Measurements from ENCODE around the gene CYP11A1.

CYP11A1 gene

GRCh38 chr15:74347757-74348250 lies 19.6 kb downstream of the CYP11A1 start:
- DNase-seq (ENCODE audit: low read depth), result no peak

GRCh38 chr15:74345051-74345450 lies 22.4 kb downstream of the CYP11A1 start:
- no peak for DNase-seq (ENCODE audit: low read depth)

GRCh38 chr15:74343797-74344127 lies 23.7 kb downstream of the CYP11A1 start:
- no peak for DNase-seq (ENCODE audit: low read depth)

DNA sequence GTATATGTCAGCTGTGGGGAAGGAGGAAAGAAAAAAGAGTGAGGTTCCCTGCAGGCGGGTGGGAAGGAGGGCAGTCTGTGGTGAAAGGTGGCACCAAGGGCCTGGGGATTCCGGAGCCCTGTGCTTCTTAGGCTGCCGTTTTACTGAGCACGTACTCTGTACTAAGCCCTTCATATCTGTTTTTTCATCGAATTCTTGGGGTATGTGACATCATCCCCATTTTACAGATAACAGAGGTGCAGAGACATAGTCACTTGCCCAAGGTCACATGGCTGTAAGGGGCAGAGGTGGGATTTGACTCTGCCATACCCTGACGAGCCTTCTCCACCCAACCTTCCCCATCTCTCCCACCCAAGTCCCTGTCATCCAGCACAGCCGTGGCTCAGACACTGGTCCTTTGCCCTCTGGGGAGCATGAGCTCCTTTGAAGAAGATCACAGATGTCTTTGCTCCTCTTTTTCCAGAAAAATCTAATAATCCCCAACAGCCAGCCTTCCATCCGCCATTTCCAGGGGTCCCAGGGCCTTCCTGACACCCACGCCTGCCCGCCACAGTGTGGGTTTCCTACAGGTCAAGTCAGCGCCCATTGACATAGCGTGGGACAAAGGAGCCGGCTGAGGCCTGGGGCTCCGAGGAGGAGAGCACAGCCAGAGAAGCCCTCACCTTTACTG lies 24.2 kb downstream of the CYP11A1 start:
- no peak for DNase-seq (ENCODE audit: low read depth)

GRCh38 chr15:74340150-74340549 lies 27.3 kb downstream of the CYP11A1 start:
- no peak for DNase-seq (ENCODE audit: low read depth)

GRCh38 chr15:74339371-74339770 lies 28.1 kb downstream of the CYP11A1 start:
- no peak for DNase-seq (ENCODE audit: low read depth)

GRCh38 chr15:74338676-74339075 lies 28.8 kb downstream of the CYP11A1 start:
- DNase-seq (ENCODE audit: low read depth), result no peak

DNA sequence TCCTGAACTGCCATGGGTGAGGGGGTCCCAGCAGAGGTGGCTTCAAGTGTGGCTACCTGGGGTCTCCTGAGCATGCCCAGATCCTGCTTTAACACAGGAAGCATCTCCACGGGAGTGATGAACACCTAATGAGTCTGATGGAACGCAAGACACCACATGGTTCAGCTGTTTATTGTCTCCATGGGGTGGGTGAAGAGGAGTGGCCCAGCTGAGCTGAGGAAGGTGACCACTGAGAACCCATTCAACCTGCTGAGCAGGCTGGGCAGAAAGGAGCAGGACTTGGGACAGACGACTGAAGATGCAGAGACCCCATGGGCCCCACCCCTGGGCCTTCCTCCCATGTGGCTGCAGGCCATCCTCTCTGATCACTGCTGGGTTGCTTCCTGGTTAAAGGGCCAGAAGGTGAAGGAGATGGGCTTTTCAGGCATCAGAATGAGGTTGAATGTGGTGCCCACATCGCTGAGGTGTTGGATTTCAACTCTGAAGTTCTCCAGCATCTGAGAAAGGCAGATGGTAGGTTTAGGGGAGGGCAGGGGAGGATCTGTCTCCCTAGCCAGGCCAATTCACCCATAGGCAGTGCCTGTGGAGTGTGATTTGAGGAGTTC lies 29.7 kb downstream of the CYP11A1 start:
- DNase-seq (ENCODE audit: low read depth), result no peak

GRCh38 chr15:74337146-74337545 lies 30.3 kb downstream of the CYP11A1 start:
- DNase-seq (ENCODE audit: low read depth), result no peak

GRCh38 chr15:74336061-74337005 lies 31.1 kb downstream of the CYP11A1 start:
- DNase-seq (ENCODE audit: low read depth), result no peak

DNA sequence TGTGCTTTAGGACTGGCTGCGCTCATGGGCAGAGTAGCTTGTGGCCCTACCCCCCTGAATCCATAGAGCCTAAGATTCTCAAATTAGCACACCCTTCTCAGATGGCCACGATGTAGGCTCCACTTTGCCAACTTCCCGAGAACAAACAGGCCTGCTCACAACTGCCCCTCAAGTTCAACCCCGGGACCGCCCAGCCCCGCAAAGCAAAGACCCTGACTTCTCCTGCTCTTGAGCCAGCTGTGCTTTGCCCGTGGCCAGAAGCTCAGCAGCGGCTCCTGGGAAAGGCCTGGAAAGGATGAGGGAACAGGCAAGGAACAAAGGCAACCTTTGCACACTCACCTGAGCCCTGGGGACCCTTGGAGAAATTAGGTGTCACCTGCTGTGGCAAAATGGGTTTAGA lies 32.0 kb downstream of the CYP11A1 start:
- DNase-seq (ENCODE audit: low read depth), result no peak

- no peak for DNase-seq (ENCODE audit: low read depth)
Measured at GRCh38 chr15:74334127-74334526, 33.3 kb downstream of the CYP11A1 start.

DNA sequence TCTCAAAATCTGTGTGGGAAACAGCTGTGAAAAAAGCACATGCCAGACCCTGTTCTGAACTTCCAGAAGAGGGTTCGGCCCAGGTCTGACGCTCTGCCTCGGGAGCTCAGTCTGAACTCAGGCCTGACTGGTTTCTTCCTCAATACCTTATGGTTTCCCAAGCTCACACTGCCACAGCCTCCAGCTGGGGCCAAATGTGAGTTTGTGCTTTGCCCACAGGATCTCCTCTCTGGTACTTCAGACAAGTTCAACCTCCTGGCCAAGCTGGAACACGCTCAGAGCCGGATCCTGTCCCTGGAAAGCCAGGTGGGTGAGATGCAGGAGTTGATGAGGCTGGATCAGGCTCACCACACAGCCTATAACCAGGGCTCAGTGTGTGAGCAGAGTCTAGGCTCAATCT lies 33.8 kb downstream of the CYP11A1 start:
- DNase-seq (ENCODE audit: low read depth), result no peak

GRCh38 chr15:74333093-74333492 lies 34.4 kb downstream of the CYP11A1 start:
- no peak for DNase-seq (ENCODE audit: low read depth)

- no peak for DNase-seq (ENCODE audit: low read depth)
Measured at GRCh38 chr15:74332611-74333010, 34.8 kb downstream of the CYP11A1 start.

DNA sequence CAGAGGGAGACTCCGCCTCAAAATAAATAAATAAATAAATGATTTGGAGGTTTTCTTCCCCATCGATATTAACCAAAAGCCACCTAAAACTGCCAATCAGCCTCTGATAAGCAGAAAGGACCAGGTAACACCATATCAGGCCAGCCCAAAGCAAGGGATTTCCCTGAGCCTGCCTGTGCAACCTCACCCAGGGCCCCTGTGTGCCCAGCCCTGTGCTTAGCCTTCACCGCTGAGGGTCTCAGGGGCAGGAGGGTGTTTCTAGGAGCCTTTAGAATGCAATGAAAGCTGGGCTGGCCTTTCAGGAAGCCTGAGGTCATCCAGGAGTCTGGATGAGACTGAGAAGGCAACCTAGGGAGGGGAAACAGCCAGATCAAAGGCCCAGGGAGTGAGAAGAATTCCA lies 35.4 kb downstream of the CYP11A1 start:
- no peak for DNase-seq (ENCODE audit: low read depth)

- no peak for DNase-seq (ENCODE audit: low read depth)
Measured at GRCh38 chr15:74330861-74331408, 36.5 kb downstream of the CYP11A1 start.

DNA sequence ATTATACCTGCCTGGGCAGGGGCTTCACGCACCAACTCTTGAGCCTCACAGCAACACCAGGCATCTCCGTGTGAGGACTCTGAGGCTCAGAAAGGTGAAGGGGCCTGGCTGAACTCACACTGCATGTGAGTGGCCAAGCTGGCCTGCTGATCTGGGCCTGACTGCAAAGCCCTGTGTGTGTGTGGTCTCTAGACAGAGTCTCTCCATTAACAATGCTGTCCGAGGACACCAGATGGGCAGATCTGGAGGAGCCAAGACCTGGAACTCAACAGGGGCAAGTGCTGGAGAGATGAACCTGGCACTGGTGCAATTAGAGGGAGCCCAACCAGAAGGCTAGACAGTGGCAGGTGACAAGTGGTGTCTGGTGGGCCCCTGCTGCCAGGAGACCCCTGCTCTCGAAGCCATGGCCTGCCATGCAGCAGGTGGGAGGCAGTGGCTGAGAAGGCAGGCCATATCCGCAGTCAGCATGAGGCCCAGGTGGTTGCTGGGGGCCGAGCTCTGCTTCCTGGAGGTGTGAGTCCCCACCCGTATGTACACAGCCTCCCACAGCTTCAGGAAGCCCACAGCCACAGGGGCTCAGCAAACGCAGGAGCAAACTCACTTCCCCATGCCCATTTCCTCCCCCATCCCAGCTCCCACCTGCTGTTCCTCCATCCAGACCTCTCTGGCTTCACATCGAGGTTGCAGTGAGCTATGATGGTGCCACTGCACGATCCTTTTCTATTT lies 39.0 kb downstream of the CYP11A1 start:
- no peak for DNase-seq (ENCODE audit: low read depth)

- DNase-seq (ENCODE audit: low read depth), result no peak
Measured at GRCh38 chr15:74327756-74328155, 39.7 kb downstream of the CYP11A1 start.

DNA sequence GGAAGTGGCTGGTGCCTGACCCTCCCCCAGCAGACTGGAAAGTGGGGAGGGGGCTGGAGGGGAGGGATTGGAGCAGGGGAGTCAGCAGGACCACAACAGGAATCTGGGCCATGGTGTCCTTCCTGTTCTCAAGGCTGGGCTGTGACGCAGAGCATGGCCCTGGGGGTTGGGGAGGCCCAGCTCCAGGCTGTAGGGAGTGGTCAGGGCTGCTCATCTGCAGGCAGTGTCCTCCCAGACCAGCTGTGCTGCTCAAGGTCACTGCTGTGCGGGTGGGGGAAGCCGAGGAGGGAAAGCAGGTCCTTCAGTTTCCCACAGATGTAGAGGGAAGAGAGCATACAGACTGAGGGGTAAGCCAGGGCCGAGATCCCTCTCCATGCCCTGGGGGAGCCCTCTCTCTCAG lies 40.7 kb downstream of the CYP11A1 start:
- DNase-seq (ENCODE audit: low read depth), result no peak

- no peak for DNase-seq (ENCODE audit: low read depth)
Measured at GRCh38 chr15:74324714-74325113, 42.7 kb downstream of the CYP11A1 start.

Data from T follicular helper cell (primary cell).